NCI-H748 (cell line): ENCODE measurements around the gene DNAJC4.

ENCODE experiments used
- DNase-seq: peaks from one replicate; lab custom pipeline; 2025; ENCODE audit not compliant: unreplicated experiment; lab: John Stamatoyannopoulos, UW

Gene DNAJC4

DNA sequence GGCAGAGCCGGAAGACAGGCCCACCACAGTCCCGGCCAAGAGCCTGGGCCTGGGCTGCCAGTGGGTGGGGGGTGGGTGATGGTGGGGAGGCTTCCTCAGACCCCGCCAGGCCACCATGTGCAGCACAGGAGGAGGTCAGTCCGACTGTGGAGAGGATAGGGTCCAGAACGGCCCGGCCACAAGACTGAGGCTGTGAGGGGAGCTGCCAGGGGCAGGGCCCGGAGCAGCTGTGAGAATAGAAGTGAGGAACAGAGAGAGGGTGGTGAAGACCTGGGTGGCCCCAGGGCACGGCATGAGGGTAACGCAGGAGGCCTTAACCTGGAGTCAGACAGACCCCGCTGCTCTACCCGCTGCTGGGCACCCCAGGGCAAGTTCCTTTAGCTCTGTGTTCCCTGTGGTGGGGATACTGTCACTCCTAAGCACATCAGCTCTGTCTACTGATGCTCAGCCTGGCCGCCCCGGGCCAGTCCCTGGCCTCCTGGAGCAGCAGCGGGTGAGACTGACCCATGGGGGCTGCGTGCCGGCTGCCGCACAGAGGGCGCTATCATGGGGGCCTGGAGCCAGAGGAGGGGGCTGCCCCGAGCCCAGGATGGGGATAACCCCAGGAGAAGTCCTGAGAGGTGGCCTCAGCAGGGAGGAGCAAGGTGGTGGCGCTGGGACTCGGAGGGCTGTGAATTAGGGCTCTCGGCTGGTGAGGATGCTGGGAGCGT lies 22.1 kb upstream of the DNAJC4 start:
- no peak for DNase-seq

GRCh38 chr11:64208796-64209562 lies 21.4 kb upstream of the DNAJC4 start:
- DNase-seq: no peak

DNA sequence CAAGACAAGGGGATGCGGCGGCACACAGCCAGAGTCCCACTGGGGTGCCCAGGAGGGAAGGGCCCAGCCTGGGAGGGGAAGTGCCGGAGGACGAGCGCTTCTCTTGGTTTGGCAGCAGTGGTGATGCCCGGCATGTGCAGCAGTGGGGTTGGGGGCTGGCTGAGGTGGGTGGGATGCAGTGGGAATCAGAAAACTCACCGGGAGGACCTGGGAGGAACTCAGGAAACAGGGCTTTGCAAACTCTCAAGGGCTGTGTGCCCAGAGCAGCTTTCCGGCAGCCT lies 20.8 kb upstream of the DNAJC4 start:
- no peak for DNase-seq

DNA sequence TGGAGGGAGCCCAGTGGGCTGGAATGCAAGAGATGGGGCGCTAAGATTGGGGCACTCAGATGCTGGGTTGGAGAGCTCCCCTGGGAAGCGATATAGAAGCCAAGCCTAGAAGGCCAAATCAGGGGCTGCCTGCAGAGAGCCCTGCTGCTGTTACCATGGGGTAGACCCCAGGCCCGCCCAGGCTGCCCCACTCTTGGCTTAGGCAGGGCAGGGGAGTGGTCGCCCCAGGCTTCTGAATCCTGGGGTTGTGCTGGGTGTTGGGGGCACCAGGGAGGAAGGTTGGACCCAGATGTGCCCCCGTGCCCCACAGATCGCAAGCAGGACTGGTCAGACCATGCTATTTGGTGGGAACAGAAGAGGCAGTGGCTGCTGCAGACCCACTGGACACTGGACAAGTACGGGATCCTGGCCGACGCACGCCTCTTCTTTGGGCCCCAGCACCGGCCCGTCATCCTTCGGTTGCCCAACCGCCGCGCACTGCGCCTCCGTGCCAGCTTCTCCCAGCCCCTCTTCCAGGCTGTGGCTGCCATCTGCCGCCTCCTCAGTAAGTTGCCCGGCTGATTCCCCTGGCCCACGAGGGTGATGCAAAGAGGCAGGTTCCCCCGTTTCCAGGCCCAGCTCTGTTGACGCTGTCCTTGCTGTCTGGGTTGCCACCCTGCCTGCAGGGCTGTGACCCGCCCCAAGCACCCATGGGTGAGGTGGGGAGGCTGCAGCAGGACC lies 19.9 kb upstream of the DNAJC4 start:
- no peak for DNase-seq

DNA sequence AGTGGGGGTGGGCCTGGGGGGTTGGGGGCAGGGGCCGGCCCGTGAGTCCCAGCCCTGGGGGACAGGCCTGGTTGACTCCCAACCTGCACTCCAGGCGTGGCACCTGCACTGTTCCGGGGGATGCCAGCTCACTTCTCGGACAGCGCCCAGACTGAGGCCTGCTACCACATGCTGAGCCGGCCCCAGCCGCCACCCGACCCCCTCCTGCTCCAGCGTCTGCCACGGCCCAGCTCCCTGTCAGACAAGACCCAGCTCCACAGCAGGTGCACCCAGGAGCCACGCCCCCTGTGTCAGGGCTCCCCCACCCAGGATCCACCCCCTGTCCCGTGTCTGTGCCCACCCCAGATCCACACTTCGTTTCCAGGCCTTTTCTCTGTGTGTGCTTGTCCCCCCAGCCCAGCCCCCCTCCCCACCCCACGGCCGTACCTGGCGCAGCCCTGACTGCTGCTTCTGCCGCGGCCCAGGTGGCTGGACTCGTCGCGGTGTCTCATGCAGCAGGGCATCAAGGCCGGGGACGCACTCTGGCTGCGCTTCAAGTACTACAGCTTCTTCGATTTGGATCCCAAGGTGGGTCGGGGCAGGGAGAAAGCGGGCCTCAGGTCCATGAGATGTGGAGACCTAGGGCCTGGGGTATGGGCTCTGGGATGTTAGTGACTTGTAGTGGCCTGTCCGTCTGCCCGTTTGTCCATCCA lies 19.0 kb upstream of the DNAJC4 start:
- DNase-seq: no peak

DNA sequence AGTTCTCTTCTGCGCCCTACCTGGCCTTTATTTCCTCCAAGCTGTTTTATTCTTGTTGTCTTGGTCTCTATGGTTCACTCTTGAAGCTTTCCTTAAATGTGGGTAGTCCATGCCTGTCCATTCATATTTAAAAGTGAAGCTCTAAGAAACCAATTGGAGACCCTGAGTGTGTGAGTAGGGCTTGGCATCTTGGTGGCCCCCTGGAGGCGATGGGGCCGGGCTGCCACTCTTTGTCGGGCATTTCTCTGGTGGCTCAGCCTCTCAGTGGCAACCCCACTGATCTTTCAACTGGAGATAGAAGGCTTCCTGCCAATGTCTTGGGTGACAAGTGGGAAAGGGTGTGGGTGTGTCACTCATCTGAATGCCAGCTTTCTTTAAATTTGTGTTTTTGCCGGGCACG lies 13.5 kb upstream of the DNAJC4 start:
- no peak for DNase-seq

DNA sequence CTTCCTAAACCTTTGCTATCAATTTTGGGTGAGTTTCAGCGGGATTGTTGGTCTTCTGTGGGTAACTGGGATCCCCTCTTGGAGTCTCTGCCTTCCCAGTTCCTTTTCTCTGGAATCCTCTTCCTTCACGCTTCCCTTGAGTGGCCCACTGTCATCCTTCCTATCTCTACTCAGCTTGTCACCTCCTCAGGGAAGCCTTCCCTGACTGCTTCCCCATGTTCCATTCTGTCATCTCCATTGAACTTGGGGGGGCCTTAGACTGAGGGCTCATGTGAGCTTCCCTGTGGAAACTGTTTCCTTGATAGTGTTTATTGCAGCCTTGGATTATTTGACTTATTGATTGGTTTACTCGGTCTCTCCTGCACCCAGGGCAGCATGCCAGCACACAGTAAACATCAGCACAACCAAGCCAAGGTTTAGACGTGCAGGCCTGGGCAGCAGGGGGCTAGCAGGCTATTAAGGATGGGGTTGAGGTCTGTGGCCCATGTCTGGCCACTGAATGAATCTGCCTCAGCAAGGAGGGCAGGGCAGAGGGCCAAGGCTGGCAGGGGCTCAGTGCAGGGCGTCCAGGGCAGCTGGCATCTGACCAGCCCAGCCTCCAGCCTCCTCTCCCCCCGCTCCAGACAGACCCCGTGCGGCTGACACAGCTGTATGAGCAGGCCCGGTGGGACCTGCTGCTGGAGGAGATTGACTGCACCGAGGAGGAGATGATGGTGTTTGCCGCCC lies 11.6 kb upstream of the DNAJC4 start:
- DNase-seq: no peak

DNA sequence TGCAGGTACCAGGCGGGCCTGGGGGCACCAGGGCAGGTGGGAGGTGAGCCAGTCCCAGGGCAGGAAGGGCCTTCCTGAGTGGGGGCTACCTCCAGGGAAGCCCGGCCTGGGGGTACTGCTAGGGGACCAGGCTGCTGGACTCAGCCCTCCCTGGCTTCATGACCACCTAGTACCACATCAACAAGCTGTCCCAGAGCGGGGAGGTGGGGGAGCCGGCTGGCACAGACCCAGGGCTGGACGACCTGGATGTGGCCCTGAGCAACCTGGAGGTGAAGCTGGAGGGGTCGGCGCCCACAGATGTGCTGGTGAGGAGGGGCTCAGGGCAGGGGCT lies 11.0 kb upstream of the DNAJC4 start:
- no peak for DNase-seq

GRCh38 chr11:64219755-64220154 lies 10.6 kb upstream of the DNAJC4 start:
- DNase-seq: no peak

DNA sequence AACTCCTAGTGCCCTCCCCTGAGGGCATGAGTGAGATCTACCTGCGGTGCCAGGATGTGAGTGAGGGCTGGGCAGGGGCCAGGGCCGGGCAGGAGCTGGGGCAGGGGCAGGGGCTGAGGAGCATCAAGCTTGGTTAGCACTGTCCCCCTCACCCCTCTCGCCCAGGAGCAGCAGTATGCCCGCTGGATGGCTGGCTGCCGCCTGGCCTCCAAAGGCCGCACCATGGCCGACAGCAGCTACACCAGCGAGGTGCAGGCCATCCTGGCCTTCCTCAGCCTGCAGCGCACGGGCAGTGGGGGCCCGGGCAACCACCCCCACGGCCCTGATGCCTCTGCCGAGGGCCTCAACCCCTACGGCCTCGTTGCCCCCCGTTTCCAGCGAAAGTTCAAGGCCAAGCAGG lies 10.1 kb upstream of the DNAJC4 start:
- no peak for DNase-seq

- DNase-seq: no peak
Measured at GRCh38 chr11:64220798-64221197, 9.6 kb upstream of the DNAJC4 start.

- peak; percentile 32 for DNase-seq
Measured at GRCh38 chr11:64222651-64223000, 7.7 kb upstream of the DNAJC4 start.

DNA sequence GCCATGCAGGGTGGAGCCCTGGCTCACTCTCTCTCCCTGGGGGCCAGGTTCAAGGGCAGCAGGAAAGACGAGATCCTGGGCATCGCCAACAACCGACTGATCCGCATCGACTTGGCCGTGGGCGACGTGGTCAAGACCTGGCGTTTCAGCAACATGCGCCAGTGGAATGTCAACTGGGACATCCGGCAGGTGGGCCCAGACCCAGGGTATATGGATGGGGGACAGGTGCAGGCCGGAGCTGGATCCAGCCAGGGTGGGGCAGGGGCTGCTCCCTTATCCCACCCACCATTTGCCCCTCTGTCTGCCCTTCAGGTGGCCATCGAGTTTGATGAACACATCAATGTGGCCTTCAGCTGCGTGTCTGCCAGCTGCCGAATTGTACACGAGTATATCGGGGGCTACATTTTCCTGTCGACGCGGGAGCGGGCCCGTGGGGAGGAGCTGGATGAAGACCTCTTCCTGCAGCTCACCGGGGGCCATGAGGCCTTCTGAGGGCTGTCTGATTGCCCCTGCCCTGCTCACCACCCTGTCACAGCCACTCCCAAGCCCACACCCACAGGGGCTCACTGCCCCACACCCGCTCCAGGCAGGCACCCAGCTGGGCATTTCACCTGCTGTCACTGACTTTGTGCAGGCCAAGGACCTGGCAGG lies 7.2 kb upstream of the DNAJC4 start:
- no peak for DNase-seq

GRCh38 chr11:64224151-64224890 lies 6.0 kb upstream of the DNAJC4 start:
- no peak for DNase-seq

- no peak for DNase-seq
Measured at GRCh38 chr11:64224891-64225607, 5.3 kb upstream of the DNAJC4 start.

- peak; percentile 89 for DNase-seq
Measured at GRCh38 chr11:64225608-64226506, 4.5 kb upstream of the DNAJC4 start, which contains the start of the genes NUDT22 and TRPT1. Gene NUDT22 (plus strand): TSS chr11:64226274. CDS start chr11:64226653, 379 bp downstream. Gene TRPT1 (minus strand): TSS chr11:64226186. CDS start chr11:64225860, 326 bp downstream.

GRCh38 chr11:64226507-64227051 lies 3.8 kb upstream of the DNAJC4 start:
- peak; percentile 64 for DNase-seq

DNA sequence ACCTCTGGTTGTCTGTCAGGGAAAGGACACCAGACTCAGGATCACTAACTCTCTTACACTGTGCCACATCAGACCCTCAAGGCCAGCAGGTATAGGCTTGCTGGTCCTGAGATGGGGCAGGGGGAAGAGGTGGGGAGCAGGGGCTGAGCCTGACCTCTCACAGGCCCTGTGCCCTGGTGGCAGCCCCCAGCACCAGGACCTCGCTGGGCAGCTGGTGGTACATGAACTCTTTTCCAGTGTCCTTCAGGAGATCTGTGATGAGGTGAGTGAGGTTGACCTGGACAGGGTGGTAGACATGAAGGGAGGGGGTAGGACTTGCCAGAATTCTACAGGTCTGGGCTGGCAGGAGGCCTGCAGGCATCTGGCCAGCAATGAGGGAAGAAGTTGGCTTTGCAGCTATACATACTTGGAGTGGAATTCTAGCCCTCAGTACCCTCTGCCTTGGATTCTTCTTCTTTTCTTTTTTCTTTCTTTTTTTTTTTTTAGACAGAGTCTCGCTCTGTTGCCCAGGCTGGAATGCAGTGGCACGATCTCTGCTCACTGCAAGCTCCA lies 2.9 kb upstream of the DNAJC4 start:
- no peak for DNase-seq
